ENCODE measurements around the gene WDR7. TPM values are rescaled to one million over a fixed set of nuclear protein-coding genes. Genes with fewer than 3 reads are reported as not detected.

Gene WDR7
- total and polyA plus RNA-seq, 9 of the 15 experiments (the other 6 are each of a cell fraction or from before 2014, with no cell fraction given) = 1.4 to 9.4 (median 5.3) TPM

- intact Hi-C loops (cut with micrococcal nuclease) = no loop called here
- no peaks in the 10 kb centered on the region for H3K9me3 ChIP-seq (replicated peaks; ENCODE audit: control insufficient read depth, insufficient read depth, low read depth, low read length)
- H3K4me1 ChIP-seq (replicated peaks in 1 of 2; ENCODE audit: control insufficient read depth in 2 of 2, insufficient read depth in 2 of 2, low read length in 2 of 2) = no peaks in the 10 kb centered on the region
- H4K20me1 ChIP-seq (replicated peaks; ENCODE audit: control insufficient read depth, insufficient read depth, low read length) = no peaks in the 10 kb centered on the region
- no TSS peak for BruUV-seq (replicated peaks)
- no peak overlapping the region for H3K9ac ChIP-seq (ENCODE audit: insufficient read depth in 1 of 2, low read depth in 2 of 2, low read length in 2 of 2)
- DNase-seq (ENCODE audit: extremely low read depth in 1 of 4, low spot score in 3 of 4) = no peak
- ATAC-seq = no peak
- H2AFZ ChIP-seq (ENCODE audit: low read depth, low read length) = no peak overlapping the region
- CTCF ChIA-PET (ENCODE audit: low intra/inter-chr PET ratio) = no interaction called here
- H3K36me3 ChIP-seq (ENCODE audit: control insufficient read depth, insufficient read depth, low read length) = no peaks in the 10 kb centered on the region
- H3K27ac ChIP-seq (ENCODE audit: extremely low read depth, low read depth, low read length) = no peak overlapping the region
- in situ Hi-C loops (cut with MboI) = no loop called here
- TF ChIP-seq MCM5 (IDR thresholded peaks at IDR 0.05; ENCODE audit: low read depth) (no peak), NELFE (IDR thresholded peaks at IDR 0.05; ENCODE audit: insufficient read depth, insufficient read length) (no peak), KLF16 (IDR thresholded peaks at IDR 0.05) (no peak), HDAC6 (IDR thresholded peaks at IDR 0.05; ENCODE audit: low read depth, low read length) (no peak), ZSCAN29 (IDR thresholded peaks at IDR 0.05) (no peak), U2AF1 (optimal IDR thresholded peaks at IDR 0.05; ENCODE audit: low read depth, low read length) (no peak), ZNF24 (IDR thresholded peaks at IDR 0.05) (no peak), CCNT2 (IDR thresholded peaks at IDR 0.05; ENCODE audit: borderline replicate concordance, extremely low read depth, insufficient read length, low read depth, low read length) (no peak), BCLAF1 (IDR thresholded peaks at IDR 0.05; ENCODE audit: borderline replicate concordance in 1 of 2, control insufficient read depth in 1 of 2, low read depth in 2 of 2, low read length in 1 of 2) (no peak), HMG20A (CRISPR knock-in tag; conservative IDR thresholded peaks at IDR 0.05) (no peak), KDM4B (IDR thresholded peaks at IDR 0.05; ENCODE audit: borderline replicate concordance in 2 of 2, low read depth in 1 of 2) (no peak)
- POLR2A ChIA-PET = interaction anchor here (0.7 kb wide), 1 partner anchor 390 kb away, joined by 3 read pairs; no protein-coding TSS in a partner anchor
- no peak overlapping the region for H3K4me2 ChIP-seq (ENCODE audit: insufficient read depth, low read length)
- no peaks in the 10 kb centered on the region for H3K9me1 ChIP-seq (ENCODE audit: control insufficient read depth, insufficient read depth, low read length)
- H3K27me3 ChIP-seq (ENCODE audit: control insufficient read depth in 2 of 2, insufficient read depth in 2 of 2, low read length in 2 of 2) = no peaks in the 10 kb centered on the region
- H3K4me3 ChIP-seq = no peak overlapping the region
- H3K79me2 ChIP-seq (ENCODE audit: control insufficient read depth, insufficient read depth, low read length) = no peaks in the 10 kb centered on the region
- 10% methylated on average over 1 of the region's 1 CpG for WGBS (ENCODE audit: insufficient coverage, low coverage, missing lambda C conversion rate)
- no peak for FAIRE-seq
Observed at GRCh38 chr18:56851774-56852173, 200.6 kb downstream of the WDR7 start.

All from K562 (cell line).